H1 (cell line): ENCODE data around the gene WASF1. TPM values are rescaled to one million over a fixed set of nuclear protein-coding genes. Genes with fewer than 3 reads are reported as not detected.

Experiments used
- CTCF ChIA-PET: fragments of 300-600 bp; sonication (Branson Sonifier 250); formaldehyde crosslinking; loops from one replicate; lab custom pipeline; 2021; ENCODE audit not compliant: partially characterized antibody; lab: Charles Lee
- POLR2A ChIA-PET: fragments of 300-600 bp; sonication (Branson Sonifier 250); formaldehyde crosslinking; loops from one replicate; lab custom pipeline; 2021; ENCODE audit warnings: inconsistent platforms; ENCODE audit not compliant: partially characterized antibody; lab: Charles Lee
- DNase-seq, 2 experiments: peaks; one replicate each; pipeline versions ENCODE4 v3.0.0 to v3.0.0-alpha.2; 2010 to 2022; ENCODE audit warnings: low spot score in 2 of 2, low read depth in 1 of 2, mixed read lengths in 1 of 2
- FAIRE-seq: peaks from 2 replicates; lab custom pipeline; 2011; peaks lifted over from hg19 to GRCh38; lab: Jason Lieb, UNC
- H2AFZ ChIP-seq: 2 replicates; pipeline ENCODE4 v1.8.1; 2012; ENCODE audit warnings: low read length, inconsistent platforms
- H2AK5ac ChIP-seq: 2 replicates; pipeline ENCODE4 v1.6.1; 2013; ENCODE audit warnings: low read depth, low read length
- H2BK120ac ChIP-seq: replicated peaks from 2 replicates; pipeline ENCODE3; 2013; ENCODE audit warnings: low read depth, low read length, inconsistent platforms
- H2BK12ac ChIP-seq: 2 replicates; pipeline ENCODE4 v1.6.1; 2013; ENCODE audit warnings: low read depth, low read length
- H2BK15ac ChIP-seq: 2 replicates; pipeline ENCODE4 v1.6.1; 2013; ENCODE audit warnings: low read length
- H2BK20ac ChIP-seq: 2 replicates; pipeline ENCODE4 v1.6.1; 2013; ENCODE audit warnings: low read length
- H2BK5ac ChIP-seq: 2 replicates; pipeline ENCODE4 v1.6.1; 2013; ENCODE audit warnings: low read depth, low read length
- H3K14ac ChIP-seq: 2 replicates; pipeline ENCODE4 v1.6.1; 2013; ENCODE audit warnings: inconsistent platforms; ENCODE audit not compliant: insufficient read length
- H3K18ac ChIP-seq: 2 replicates; pipeline ENCODE4 v1.6.1; 2013; ENCODE audit warnings: low read length; ENCODE audit errors: extremely low read depth
- H3K23ac ChIP-seq: 2 replicates; pipeline ENCODE4 v1.6.1; 2013; ENCODE audit warnings: inconsistent platforms; ENCODE audit not compliant: insufficient read length
- H3K23me2 ChIP-seq: 2 replicates; pipeline ENCODE4 v1.6.1; 2013; ENCODE audit warnings: low read depth, low read length
- H3K27ac ChIP-seq: 2 replicates; pipeline ENCODE4 v1.6.1; 2011; ENCODE audit warnings: low read depth, low read length, inconsistent platforms
- H3K27me3 ChIP-seq, 4 experiments: replicated peaks in 1 of 4; 1 replicate in 1 of 4; 2 replicates in 3 of 4; pipeline versions ENCODE4 v1.6.1 to v1.8.1; 2011 to 2013; ENCODE audit warnings: low read length in 3 of 4, mild to moderate bottlenecking in 3 of 4, inconsistent platforms in 2 of 4, mixed read lengths in 2 of 4, moderate library complexity in 1 of 4; ENCODE audit not compliant: control insufficient read depth in 3 of 4, insufficient read depth in 3 of 4; ENCODE audit errors: extremely low read depth in 1 of 4
- H3K36me3 ChIP-seq, 4 experiments: 2 replicates each; pipeline versions ENCODE4 v1.6.1 to v1.8.1; 2011 to 2013; ENCODE audit warnings: mild to moderate bottlenecking in 4 of 4, low read length in 3 of 4, moderate library complexity in 2 of 4, control low read depth in 1 of 4, inconsistent platforms in 1 of 4; ENCODE audit not compliant: insufficient read depth in 4 of 4, control insufficient read depth in 2 of 4
- H3K4ac ChIP-seq: replicated peaks from 2 replicates; pipeline ENCODE3; 2013; ENCODE audit warnings: low read length, low read depth, mixed read lengths, inconsistent platforms; ENCODE audit not compliant: insufficient read length
- H3K4me1 ChIP-seq, 4 experiments: replicated peaks in 1 of 4; 1 replicate in 1 of 4; 2 replicates in 3 of 4; pipeline versions ENCODE4 v1.6.1 to v1.8.1; 2011 to 2013; ENCODE audit warnings: low read length in 3 of 4, inconsistent platforms in 2 of 4, mixed read lengths in 1 of 4; ENCODE audit not compliant: insufficient read depth in 4 of 4, control insufficient read depth in 3 of 4
- H3K4me2 ChIP-seq, 2 experiments: 2 replicates each; pipeline versions ENCODE4 v1.6.1 to v1.8.1; 2011 to 2013; ENCODE audit warnings: low read depth in 2 of 2, low read length in 2 of 2, control low read depth in 1 of 2, inconsistent platforms in 1 of 2, mild to moderate bottlenecking in 1 of 2; ENCODE audit not compliant: insufficient read depth in 1 of 2
- H3K4me3 ChIP-seq, 4 experiments: fragments of 200-600, 300-600 bp in 1 of 4; sonication (generic), shearing (Covaris generic), sonication (Bioruptor Twin) in 1 of 4; 2 replicates each; pipeline versions ENCODE4 v1.5.1 to v1.8.1; 2011 to 2016; ENCODE audit warnings: low read length in 4 of 4, low read depth in 3 of 4, control low read depth in 2 of 4, inconsistent platforms in 2 of 4, mild to moderate bottlenecking in 2 of 4, mixed read lengths in 1 of 4, moderate library complexity in 1 of 4; ENCODE audit not compliant: insufficient read depth in 2 of 4; ENCODE audit errors: extremely low read depth in 1 of 4
- H3K56ac ChIP-seq: replicated peaks from 2 replicates; pipeline ENCODE3; 2013; ENCODE audit warnings: low read depth, mild to moderate bottlenecking, mixed read lengths, low read length, inconsistent platforms; ENCODE audit not compliant: insufficient read length
- H3K79me1 ChIP-seq: 2 replicates; pipeline ENCODE4 v1.6.1; 2013; ENCODE audit warnings: low read depth, low read length, control low read depth
- H3K79me2 ChIP-seq, 2 experiments: 2 replicates each; pipeline versions ENCODE4 v1.6.1 to v1.8.1; 2012 to 2013; ENCODE audit warnings: low read length in 2 of 2, mild to moderate bottlenecking in 2 of 2, inconsistent platforms in 1 of 2; ENCODE audit not compliant: insufficient read depth in 2 of 2, control insufficient read depth in 1 of 2
- H3K9ac ChIP-seq, 4 experiments: replicated peaks in 1 of 4; 1 replicate in 1 of 4; 2 replicates in 3 of 4; pipeline versions ENCODE4 v1.6.1 to v1.8.1; 2011 to 2013; ENCODE audit warnings: low read depth in 3 of 4, low read length in 3 of 4, control low read depth in 2 of 4, mild to moderate bottlenecking in 2 of 4, moderate library complexity in 2 of 4, inconsistent platforms in 1 of 4; ENCODE audit errors: extremely low read depth in 1 of 4
- H3K9me3 ChIP-seq, 2 experiments: 2 replicates each; pipeline versions ENCODE4 v1.6.1 to v1.8.1; 2012 to 2013; ENCODE audit warnings: mild to moderate bottlenecking in 2 of 2, moderate library complexity in 2 of 2, control low read depth in 1 of 2, inconsistent platforms in 1 of 2, low read depth in 1 of 2, low read length in 1 of 2, mixed read lengths in 1 of 2; ENCODE audit not compliant: insufficient read depth in 2 of 2
- H4K20me1 ChIP-seq, 2 experiments: replicated peaks in 1 of 2; 2 replicates each; pipeline versions ENCODE3 to v1.8.1; 2011 to 2013; ENCODE audit warnings: inconsistent platforms in 2 of 2, low read length in 2 of 2, mild to moderate bottlenecking in 1 of 2; ENCODE audit not compliant: insufficient read depth in 2 of 2, control insufficient read depth in 1 of 2
- H4K5ac ChIP-seq: 2 replicates; pipeline ENCODE4 v1.6.1; 2013; ENCODE audit warnings: low read length, low read depth, mixed read lengths, inconsistent platforms; ENCODE audit not compliant: insufficient read length
- H4K8ac ChIP-seq: 2 replicates; pipeline ENCODE4 v1.8.0; 2013; ENCODE audit warnings: mild to moderate bottlenecking, moderate library complexity, low read length, inconsistent platforms; ENCODE audit not compliant: insufficient read depth; ENCODE audit errors: extremely low read depth
- H4K91ac ChIP-seq: replicated peaks from 2 replicates; pipeline ENCODE3; 2013; ENCODE audit warnings: low read length, mixed read lengths, inconsistent platforms; ENCODE audit not compliant: insufficient read length
- BACH1 ChIP-seq: IDR thresholded peaks from 2 replicates; pipeline ENCODE4 v1.6.1; 2012; ENCODE audit warnings: low read length, improper control_type of control experiment
- GTF2F1 ChIP-seq: IDR thresholded peaks from 2 replicates; pipeline ENCODE4 v1.6.1; 2012; ENCODE audit warnings: low read depth, low read length, improper control_type of control experiment, borderline replicate concordance
- PHF8 ChIP-seq: fragments of 200-600 bp; sonication (generic); conservative IDR thresholded peaks from 2 replicates; pipeline ENCODE4 v1.7.1; 2012; ENCODE audit warnings: low read depth, mild to moderate bottlenecking, inconsistent platforms, low read length, moderate library complexity
- POLR2A ChIP-seq, 2 experiments: IDR thresholded peaks; 1 replicate in 1 of 2; 2 replicates in 1 of 2; pipeline ENCODE4 v1.6.1; 2011; ENCODE audit warnings: low read depth in 2 of 2, low read length in 2 of 2, mild to moderate bottlenecking in 2 of 2; ENCODE audit errors: control extremely low read depth in 1 of 2
- SP2 ChIP-seq: IDR thresholded peaks from 2 replicates; pipeline ENCODE4 v1.6.1; 2012; ENCODE audit warnings: mild to moderate bottlenecking, low read length, inconsistent platforms
- TAF1 ChIP-seq: IDR thresholded peaks from 2 replicates; pipeline ENCODE4 v1.6.1; 2011; ENCODE audit warnings: mild to moderate bottlenecking, low read depth, low read length
- TEAD4 ChIP-seq: IDR thresholded peaks from 2 replicates; pipeline ENCODE4 v1.6.1; 2012; ENCODE audit warnings: low read depth, low read length, inconsistent platforms, mixed read lengths
- WGBS, 2 experiments: shearing (Covaris generic) in 1 of 2; methylation state at CpG; one replicate each; pipeline versions ENCODE4 v1.1.6 to v1.1.7; 2013 to 2015; ENCODE audit warnings: low lambda C conversion rate in 2 of 2, mixed read lengths in 2 of 2, inconsistent platforms in 1 of 2, low coverage in 1 of 2, missing lambda C conversion rate in 1 of 2; ENCODE audit not compliant: insufficient replicate concordance in 2 of 2, insufficient coverage in 1 of 2, insufficient read length in 1 of 2; ENCODE audit errors: extremely low coverage in 1 of 2, missing lambda C conversion rate in 1 of 2; 5-methylcytosine and 5-hydroxymethylcytosine counted together
- polyA plus RNA-seq, 7 experiments: library from polyadenylated mRNA; depleted of rRNA in 3 of 7; stranded (reverse) in 5 of 7; unstranded in 2 of 7; fragments of >200 nt in 5 of 7; fragments of 200-250 nt in 2 of 7; gene quantifications; 1 replicate in 5 of 7; 2 replicates in 1 of 7; 4 replicates in 1 of 7; pipeline versions ENCODE4 v1.2.1 to v1.2.3, GENCODE V29; 2011 to 2013; ENCODE audit warnings: missing spikeins in 2 of 7, mixed read lengths in 2 of 7
- total RNA-seq: library from RNA; stranded (reverse); fragmentation: NEBNext Ultra II Directional; extraction: Animal tissue kit (Norgen Biotek cat#: 25700); gene quantifications from 2 replicates; pipeline ENCODE4 v1.2.1, GENCODE V29; 2021

Gene WASF1
- total and polyA plus RNA-seq, 2 of the 8 experiments (the other 6 are each of a cell fraction or from before 2014, with no cell fraction given) = 37.6 to 39.9 TPM

GRCh38 chr6:110216140-110216539 lies 36.7 kb upstream of the WASF1 start:
- Histone ChIP-seq H3K36me3 (peaks cover 4 to 78% (median 33%) of the 10 kb centered on the region in 4 experiments; a peak in 7 of 8 replicates), H2BK12ac (no peak overlapping the region), H3K56ac (no peak overlapping the region), H3K79me2 (no peaks in the 10 kb centered on the region), H3K4me2 (no peak overlapping the region), H3K27ac (no peak overlapping the region), H4K91ac (no peak overlapping the region), H3K18ac (no peak overlapping the region), H3K23me2 (no peaks in the 10 kb centered on the region), H2BK15ac (no peak overlapping the region)
- 93% methylated on average over 5 of the region's 5 CpGs; no CpG with 5 or more reads in 1 of the 2 experiments for WGBS, 2 experiments
- no peak for TF ChIP-seq BACH1
- TF ChIP-seq TAF1 = no peak
- no peak for TF ChIP-seq GTF2F1
- no peak for TF ChIP-seq SP2
- no peak for TF ChIP-seq POLR2A (IDR thresholded peaks at IDR 0.05; ENCODE audit: control extremely low read depth in 1 of 2, low read depth in 2 of 2, low read length in 2 of 2)
- no peak for TF ChIP-seq TEAD4
- TF ChIP-seq PHF8 = no peak
- TF ChIP-seq, all 59 proteins: peak for 0
- Histone ChIP-seq H3K9ac (no peak overlapping the region), H3K4ac (no peak overlapping the region), H2AK5ac (no peak overlapping the region), H2BK120ac (no peak overlapping the region), H2AFZ (no peak overlapping the region), H3K4me3 (no peak overlapping the region), H4K5ac (no peak overlapping the region), H2BK20ac (no peak overlapping the region), H3K79me1 (no peaks in the 10 kb centered on the region), H3K23ac (no peak overlapping the region), H3K27me3 (no peaks in the 10 kb centered on the region), H3K9me3 (no peaks in the 10 kb centered on the region), H3K14ac (no peak overlapping the region), H3K4me1 (no peaks in the 10 kb centered on the region), H2BK5ac (no peak overlapping the region), H4K20me1 (no peaks in the 10 kb centered on the region), H4K8ac (no peak overlapping the region)
- ChIA-PET CTCF (interaction anchor here (0.5 to 2.5 kb wide), 2 partner anchors 11 to 176 kb away, joined by 4 to 10 read pairs; no protein-coding TSS in a partner anchor), POLR2A (interaction anchor here (0.6 kb wide), 1 partner anchor 153 kb away, joined by 3 read pairs; no protein-coding TSS in a partner anchor)
- FAIRE-seq (no peak), DNase-seq (no peak)
